HG03159 (cell line): Measurements from ENCODE around the gene ZCCHC3.

ENCODE experiments used
- ATAC-seq: cut with Tn5 transposase; IDR thresholded peaks from one replicate; pipeline ENCODE4 v1.9.1; 2021; ENCODE audit warnings: mild to moderate bottlenecking, moderate library complexity; ENCODE audit not compliant: unreplicated experiment

The ZCCHC3 gene

DNA sequence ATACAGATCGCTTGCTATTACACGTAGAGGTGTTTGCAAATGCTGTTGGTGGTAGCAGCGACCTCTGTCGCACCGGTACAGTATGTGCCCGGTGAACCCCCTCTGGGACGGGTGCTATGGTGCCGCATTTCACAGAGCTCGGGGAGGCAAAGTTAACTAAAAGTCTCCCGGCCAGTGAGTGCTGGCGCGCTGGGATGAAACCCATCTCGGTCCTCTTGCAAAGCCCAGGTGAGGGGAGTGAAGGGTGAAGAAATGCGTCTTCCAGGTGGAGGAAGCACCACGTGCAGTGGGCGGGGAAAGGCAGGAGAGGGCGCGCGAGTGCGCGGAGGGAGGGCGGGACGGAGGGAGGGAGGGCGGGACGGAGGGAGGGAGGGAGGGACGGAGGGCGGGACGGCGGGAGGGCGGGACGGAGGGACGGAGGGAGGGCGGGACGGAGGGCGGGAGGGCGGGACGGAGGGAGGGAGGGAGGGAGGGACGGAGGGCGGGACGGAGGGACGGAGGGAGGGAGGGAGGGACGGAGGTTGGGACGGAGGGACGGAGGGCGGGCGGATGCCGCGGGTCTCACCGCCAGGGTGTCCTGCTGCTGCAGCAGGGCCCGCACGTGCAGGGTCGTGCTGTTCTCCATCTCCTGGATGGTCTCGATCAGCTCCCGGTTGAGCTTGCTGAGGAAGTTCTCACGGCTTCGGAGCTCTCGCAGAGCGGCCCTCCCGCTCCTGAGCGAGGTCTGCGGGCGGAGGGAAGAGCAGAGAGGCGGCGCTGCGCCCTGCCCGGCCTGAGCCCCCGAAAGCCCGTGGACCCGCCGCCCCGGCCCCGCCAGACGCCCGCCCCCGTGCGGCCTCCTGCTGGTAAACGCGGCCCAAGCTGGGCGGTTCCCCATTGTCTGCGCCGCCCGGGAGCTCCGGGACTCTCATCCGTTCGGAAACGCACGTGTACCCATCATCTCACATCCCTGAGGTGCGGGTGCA lies 18.5 kb upstream of the ZCCHC3 start:
- ATAC-seq = no peak

DNA sequence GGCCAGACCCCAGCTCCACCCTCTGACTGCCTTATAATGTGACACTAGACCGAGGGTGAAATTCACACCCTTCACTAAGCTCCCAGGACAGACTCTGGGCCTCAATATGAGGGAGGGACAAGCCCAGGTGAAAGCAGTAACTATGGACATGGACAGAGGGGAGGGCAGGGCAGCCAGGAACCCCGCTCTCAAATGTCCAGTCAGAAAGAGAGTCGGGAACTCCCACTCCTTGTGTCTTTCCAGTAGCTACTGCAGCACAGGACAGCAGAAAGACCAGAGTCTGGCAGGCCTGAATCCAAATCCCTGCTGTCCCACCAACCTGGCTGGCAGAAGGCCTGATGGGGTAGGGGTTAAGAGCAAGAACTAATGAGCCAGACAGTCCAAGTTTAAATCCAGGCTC lies 13.2 kb upstream of the ZCCHC3 start:
- no peak for ATAC-seq

DNA sequence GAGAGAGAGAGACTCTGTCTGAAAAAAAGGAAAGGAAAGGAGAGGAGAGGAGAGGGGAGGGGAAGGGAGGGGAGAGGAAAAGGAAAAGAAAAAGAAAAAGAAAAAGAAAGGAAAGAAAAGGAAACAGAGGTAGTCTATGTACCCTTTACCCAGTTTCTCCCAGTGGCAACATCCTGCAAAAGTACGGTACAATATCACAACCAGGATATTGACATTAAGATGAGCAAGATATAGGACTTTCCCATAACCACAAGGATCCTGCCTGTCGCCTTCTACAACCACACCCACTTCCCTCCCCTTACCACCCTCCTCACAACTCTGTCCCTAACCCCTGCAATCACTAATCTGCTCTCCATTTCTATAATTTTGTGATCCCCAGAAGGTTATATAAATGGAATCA lies 10.9 kb upstream of the ZCCHC3 start:
- ATAC-seq = no peak

DNA sequence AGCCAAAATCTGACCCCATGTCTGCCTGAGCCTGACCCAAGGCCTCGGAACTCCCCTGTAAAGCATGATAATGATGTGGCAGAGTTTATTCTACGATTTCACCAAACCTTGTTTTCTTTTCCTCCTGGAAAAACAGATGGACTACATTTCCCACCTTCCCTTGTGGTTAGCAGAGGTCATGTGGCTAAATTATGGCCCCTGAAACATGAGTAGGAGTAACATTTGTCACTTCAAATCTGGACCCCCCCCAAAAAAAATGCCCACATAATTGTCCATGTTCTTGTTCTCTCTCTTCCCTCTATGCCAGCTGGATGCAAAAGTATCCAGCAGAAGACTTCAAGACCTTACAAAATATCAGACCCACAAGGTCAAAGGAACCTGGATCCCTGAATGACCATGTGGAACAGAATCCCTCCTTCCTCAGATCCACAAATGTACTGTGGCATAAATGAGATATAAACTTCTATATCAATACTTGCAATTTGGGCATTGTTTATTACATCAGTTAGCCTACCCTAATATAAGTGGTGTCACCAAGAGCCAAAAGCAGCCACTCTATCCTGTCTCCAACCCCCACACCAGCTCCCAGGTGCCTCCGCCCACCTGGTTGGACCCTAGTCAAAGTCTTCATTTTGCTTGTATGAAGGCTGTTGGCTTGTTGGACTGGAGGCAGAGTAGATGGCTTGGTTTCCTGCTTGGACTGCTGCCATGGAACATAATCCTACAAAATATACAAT lies 8.2 kb upstream of the ZCCHC3 start:
- ATAC-seq = no peak

DNA sequence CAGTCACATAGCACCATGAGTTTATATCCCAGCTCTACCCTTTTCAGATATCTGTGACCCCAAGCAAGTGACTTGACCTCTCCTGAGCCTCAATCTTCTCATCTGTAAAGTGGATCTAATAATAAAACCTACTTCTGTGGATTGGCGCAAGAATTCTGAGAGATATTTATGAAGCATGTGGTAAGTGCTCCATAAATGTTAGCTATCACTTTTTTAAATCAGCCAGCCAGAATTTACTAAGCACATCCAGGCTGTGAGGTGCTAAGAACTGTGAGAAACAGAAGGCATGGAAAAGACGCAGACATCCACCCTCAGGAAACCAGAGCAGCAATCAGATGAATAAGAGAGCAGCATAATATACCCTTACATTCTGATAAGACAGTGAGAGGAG lies 7.7 kb upstream of the ZCCHC3 start:
- ATAC-seq = no peak

DNA sequence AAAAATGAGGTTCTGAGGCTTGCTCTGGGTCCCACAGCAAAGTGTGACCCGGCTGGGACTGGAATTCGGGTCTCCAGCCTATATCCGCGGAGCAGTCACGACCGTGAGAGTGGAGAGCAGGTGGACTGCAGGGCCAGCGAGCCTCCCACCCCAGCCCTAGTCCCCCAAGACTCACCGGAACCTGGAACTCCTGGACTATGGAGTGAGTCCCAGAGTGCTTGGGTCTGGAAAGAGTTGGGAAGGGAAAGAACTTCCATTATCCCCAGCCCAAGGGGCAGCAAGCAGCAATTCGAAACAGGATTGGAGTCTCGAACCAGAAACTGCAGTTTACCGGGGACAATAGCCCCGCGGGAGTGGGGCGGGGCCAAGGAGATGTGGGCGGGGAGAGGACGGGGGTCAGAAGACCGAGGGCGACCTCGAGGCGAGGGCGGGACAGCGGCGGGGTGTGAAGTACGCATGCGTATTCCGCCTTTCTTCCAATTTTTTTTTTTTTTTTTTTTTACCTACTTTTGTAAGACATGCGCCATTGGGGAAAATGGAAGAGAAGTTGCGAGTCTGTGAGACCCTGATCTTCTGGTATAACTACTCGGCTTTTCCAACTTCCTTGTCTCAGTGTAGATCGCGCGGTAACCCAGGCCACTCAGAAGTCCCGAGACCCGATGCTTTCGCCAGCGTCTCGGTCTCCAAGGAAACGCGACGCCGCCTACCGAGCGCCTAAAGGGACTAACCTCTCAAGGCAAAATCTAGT lies 7.1 kb upstream of the ZCCHC3 start, which contains the start of gene C20orf96:
TSS of gene C20orf96 (minus strand) at position 667 of the 748 bp plus-strand sequence. CDS start at position 527, 140 bp downstream.
- peak; percentile 80 for ATAC-seq

DNA sequence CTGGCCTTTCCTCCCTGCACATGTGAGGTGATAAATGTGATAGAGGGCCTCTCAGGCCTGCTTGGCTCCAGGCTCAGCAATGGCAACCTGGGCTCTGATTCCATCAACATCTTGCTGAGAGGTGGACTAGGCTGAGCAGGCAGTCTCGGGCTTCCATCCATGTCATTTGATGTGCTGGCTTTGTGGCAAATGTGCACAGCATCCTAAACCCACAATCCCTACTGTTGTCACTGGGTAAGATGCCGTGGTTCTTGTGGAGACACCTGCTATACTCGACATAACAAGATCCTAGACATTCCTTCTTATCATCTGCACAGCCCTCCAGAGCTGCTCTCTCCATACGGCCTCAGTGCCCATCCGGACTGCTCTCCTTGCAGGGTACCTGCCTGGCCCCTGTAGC lies 2.8 kb upstream of the ZCCHC3 start:
- ATAC-seq = no peak

DNA sequence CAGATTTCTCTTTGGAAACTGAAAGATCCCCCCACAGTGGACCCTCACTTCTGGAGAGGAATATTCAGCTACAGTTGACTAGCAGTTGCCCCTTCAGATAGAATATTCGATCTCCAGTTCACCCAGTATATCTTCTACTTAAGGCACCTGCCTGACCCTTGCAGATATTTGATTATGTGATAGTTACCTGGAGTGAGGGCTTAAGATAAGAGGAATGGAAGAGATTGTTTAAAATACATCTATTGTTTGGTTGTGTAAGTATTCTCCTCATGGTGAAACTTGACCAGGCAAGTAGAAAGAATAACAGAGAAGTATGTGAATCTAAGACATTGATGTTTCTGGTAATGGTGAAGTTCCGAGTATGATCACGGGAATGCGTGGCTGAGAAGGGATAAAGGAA lies 1.6 kb upstream of the ZCCHC3 start:
- ATAC-seq = no peak

DNA sequence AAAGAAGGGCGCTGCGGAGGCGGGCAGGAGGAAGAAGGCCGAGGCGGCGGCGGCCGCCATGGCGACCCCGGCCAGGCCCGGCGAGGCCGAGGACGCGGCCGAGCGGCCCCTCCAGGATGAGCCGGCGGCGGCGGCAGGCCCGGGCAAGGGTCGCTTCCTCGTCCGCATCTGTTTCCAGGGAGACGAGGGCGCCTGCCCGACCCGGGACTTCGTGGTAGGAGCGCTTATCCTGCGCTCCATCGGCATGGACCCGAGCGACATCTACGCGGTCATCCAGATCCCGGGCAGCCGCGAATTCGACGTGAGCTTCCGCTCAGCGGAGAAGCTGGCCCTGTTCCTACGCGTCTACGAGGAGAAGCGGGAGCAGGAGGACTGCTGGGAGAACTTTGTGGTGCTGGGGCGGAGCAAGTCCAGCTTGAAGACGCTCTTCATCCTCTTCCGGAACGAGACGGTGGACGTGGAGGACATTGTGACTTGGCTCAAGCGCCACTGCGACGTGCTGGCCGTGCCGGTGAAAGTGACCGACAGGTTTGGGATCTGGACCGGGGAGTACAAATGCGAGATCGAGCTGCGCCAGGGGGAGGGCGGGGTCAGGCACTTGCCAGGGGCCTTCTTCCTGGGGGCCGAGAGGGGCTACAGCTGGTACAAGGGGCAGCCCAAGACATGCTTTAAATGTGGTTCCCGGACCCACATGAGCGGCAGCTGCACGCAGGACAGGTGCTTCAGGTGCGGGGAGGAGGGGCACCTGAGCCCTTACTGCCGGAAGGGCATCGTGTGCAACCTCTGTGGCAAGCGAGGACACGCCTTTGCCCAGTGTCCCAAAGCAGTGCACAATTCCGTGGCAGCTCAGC lies 780 bp downstream of the ZCCHC3 start:
- ATAC-seq = peak; percentile 24

DNA sequence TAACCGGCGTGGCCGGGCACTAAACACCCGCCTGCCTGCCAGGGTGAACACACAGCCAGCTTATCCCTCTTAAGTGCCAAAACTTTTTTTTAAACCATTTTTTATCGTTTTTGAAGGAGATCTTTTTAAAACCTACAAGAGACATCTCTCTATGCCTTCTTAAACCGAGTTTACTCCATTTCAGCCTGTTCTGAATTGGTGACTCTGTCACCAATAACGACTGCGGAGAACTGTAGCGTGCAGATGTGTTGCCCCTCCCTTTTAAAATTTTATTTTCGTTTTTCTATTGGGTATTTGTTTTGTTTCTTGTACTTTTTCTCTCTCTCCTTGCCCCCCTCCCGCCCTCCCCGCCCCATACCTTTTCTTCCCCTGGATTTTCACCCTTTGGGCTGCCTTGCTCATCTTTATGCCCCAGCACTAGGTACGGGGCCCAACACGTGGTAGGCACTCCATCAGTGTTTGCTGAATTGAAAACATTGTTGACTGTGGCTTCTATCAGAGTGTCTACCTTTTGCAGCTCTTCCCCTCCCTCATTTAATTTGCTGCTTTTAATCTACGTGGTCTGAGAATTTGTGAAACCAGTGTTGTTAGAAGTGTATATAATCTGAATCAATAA lies 1.5 kb downstream of the ZCCHC3 start:
- no peak for ATAC-seq

DNA sequence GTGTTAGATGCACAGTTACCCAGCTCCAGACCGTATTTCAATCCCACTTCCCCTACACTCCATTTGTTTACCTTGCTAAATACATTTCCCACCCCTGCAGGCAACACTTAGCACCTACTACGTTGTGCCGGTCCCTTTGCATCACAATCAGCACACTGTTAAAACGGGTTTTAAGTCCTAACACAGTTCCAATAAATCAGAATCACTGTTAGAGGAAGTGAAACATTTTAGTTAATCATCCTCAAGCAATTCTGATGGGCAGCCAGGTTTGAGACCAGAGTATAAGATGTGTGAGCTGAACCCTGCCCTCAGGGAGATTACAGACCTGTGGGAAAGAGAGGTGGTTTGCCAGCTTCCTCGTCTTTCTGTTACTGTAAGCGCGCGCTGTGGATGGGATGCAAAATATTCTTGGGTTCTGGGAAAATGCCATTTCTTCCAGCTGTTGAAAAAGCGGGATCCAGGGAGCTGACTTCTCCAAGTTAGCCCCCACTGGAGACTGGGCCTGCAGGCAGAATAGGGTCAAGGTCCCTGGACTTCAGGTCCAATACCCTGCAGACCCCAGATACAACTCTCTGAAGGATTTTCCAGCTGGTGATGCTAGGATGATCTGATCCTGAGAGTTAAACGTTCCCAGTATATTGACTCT lies 3.1 kb downstream of the ZCCHC3 start:
- ATAC-seq = no peak

DNA sequence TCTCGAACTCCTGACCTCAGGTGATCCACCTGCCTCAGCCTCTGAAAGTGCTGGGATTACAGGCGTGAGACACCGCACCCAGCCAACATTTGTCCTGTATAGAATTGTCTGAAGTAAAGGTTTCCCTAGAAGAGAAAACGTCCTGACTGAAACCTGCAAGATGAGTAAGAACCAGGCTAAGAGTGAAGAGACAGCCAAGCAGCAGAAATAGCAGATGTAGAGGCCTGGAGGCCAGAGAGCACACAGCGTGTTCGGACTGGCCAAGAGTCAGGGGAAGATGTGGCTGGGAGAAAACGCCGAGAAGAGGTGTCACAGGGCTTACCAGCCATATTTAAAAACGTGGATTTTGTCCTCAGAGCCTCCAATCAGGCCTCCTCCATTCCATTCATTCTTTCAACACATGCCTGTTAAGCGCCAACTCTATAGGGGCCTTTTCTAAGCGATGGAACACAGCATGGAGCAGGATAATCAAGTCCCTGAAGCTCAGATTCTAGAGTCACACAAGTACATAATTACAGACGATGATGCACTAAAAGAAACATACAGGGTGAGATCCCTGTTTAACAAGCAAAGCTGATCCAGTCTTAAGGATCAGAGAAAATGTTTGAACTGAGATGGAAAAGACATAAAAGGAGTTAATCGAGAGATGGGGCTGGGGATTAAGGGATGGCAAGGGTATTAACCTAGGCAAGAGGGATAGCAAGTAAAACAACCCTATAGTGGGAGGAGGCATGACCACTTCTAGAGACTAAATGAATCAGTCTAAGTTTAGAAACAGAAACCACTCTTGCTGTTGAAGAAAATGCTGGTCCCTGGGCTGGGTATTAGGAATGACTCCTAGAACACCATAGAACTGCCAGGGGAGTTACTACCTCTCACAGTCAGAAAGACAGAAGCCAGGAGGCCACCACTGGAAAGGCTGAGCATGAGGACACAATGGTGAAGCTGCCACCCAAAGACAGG lies 4.8 kb downstream of the ZCCHC3 start:
- no peak for ATAC-seq

DNA sequence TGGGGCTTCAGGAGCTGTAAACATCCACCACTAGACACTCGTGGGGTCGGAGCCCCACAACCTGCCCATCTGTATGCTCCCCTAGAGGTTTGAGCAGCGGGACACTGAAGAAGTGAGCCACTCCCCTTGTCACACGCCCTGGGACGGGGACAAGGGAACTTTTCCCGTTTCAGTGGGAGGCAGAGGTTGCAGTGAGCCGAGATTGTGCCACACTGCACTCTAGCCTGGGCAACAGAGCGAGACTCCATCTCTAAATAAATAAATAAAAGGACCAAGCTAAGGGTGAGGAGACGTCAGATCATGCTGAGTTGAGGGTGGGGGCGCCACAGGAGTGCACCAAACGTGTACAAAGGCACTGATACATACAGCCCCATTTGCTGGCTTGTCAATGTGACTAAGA lies 8.4 kb downstream of the ZCCHC3 start:
- ATAC-seq = no peak

DNA sequence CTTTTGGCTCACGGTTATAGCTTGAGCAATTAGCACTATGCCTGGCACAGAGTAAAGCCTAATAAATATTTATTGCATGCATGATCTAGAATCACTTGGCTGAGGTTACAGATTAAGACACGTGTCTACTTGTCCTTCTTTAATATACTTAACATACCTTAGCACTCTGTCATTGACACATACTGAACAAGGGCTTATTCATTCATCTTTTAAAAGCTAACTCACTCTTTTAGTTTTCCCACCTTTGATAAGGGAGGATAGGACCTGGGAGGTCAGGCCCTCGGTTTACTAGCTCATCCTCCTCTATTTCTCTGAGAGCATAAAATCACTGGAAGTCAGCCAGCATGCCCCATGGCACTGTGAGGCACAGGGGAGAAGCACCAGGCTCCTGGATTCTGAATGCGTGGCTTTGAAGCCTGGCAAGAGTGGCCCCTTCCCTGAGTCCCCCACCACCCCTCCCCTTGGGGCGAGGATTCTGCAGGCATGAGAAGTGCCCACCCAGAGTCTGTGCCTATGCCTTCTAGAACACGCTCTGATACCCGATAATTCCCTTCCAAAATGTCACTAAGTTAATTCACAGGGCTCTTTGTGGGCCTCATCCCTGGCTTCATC lies 11.2 kb downstream of the ZCCHC3 start:
- no peak for ATAC-seq

DNA sequence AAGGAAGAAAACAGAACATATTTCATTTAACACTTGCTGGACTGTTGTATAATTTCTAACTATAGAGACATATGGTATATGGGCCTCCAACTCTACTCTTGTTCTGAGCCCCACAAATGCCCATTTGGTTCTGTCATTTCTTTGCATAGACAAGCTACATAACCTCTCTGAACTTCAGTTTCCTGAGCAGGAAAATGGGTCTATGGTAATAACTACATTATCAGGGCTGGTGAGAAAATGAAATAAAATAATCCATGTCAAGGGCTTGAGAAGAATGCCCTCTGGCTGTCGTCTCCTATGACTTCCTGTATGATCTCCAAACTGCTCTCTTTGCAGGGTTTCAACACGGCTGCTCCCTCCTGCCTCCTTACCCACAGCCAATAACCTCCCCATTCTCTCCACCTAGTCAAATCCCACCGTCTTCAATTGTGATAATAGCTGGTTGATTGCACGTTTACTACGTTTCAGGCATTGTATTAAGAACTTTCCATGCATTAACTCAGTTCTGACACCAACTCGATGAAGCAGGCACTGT lies 12.0 kb downstream of the ZCCHC3 start:
- ATAC-seq = no peak

DNA sequence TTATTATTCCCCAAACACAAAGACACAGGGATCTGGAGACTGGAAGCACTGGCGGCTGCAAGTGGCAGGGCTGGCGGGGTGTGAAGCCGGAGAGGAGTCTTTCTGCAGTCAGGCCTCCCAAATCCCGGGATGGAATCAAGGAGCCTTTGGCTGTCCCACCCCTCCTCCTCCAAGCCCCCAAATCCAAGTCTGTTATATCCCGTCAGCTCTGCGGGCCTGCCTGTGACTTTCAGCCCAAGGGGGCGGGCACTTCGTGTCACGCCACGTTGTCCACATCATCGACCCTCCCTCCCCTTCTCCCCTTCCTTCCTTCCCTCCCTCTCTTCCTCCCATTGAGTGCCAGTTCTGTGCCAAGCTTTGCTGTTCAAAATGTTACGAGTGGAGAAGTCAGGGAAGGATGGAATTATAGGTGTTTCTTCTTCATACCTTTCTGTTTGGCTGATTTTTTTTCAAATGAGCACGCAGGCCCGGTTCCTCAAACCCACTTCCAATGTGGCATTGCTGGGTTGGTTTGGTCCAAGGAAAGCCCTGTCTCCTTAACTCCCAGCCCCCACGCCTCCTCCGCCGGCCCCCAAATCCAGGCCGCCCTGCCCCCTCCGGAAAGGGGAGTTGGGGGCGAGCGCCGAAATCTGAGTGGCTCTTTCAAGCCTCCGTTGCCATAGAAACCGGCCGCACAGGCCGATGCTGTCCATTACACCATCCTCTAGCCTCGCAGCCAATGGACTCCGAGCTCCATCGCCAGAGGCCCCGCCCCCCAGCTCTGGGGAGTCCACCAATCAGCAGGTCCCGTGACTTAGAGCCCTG lies 12.7 kb downstream of the ZCCHC3 start:
- peak; percentile 99 for ATAC-seq

DNA sequence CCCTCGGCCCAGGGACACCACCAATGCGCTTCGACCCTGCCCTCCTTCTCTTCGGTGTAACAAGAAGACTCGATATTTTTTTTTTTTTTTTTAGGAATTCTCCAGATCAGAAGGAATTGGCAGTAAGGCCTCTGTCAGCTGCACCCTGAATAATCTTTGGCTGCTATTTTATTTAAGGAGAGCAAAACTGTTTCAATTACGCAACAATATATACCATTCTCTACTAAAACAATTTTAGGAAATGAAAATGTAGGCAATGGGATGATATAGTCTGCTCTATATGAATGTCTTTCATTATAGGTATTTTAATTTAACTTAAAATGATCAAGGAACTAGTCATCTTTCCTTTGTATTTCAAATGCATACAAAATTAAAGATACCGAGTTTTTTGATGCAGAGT lies 13.3 kb downstream of the ZCCHC3 start:
- ATAC-seq = no peak
